Hematopoietic multipotent progenitor cell treated with erythropoietin and hydrocortisone succinate and interleukin-3 and kit ligand, for 15 days (in vitro differentiated cells): ENCODE results near the gene NEMP1.
"Not testable (repeated sequence)": the region's sequence is repeated elsewhere in the genome, so short reads cannot be mapped to it uniquely, and the experiment has no call there.

ENCODE experiments used
- DNase-seq: peaks from one replicate; pipeline ENCODE4 v3.0.0-alpha.2; 2015; ENCODE audit warnings: low spot score

NEMP1 gene, protein sequence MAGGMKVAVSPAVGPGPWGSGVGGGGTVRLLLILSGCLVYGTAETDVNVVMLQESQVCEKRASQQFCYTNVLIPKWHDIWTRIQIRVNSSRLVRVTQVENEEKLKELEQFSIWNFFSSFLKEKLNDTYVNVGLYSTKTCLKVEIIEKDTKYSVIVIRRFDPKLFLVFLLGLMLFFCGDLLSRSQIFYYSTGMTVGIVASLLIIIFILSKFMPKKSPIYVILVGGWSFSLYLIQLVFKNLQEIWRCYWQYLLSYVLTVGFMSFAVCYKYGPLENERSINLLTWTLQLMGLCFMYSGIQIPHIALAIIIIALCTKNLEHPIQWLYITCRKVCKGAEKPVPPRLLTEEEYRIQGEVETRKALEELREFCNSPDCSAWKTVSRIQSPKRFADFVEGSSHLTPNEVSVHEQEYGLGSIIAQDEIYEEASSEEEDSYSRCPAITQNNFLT

DNA sequence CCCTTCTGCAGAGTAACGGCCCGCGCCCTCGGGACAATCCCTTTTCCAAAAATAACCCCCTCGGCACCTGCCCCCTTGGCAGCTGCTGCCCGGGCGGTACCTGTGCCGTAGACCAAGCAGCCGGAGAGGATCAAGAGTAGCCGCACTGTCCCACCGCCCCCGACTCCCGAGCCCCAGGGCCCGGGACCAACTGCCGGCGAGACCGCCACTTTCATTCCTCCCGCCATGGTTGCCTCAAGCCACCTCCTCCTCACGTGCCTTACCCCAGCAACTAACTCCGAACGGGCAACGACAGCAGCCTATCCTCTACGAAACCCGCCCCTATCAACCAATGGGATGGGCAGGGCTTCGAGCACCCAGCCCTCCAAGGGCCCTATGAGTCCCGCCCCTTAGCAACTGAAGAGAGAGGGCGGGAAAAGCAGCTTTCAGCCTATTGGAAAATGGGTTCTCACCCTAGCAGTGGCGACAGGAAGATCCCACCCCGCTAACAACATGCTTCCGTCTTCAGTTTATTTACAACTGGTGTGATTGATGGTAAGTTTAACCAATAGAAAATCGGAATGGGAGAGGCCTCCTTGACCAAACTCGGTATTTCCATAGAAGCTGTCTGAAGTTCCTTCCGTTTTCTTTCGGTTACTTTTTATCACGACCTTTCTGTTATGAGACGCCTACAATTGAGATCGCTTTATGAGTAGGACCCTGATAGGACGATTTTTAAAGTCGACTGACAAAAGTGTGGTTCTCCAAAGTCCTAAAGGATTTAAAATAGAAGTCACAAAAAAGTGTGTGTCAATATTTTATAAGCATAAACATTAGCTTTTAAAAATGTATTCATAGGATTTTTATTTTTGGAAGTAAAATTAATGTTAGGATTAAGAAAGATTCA, at the start of gene NEMP1:
Gene NEMP1 (minus strand): TSS at position 273 of the 886 bp plus-strand sequence. CDS start 46 bp downstream, at position 227.
- peak; percentile 100 for DNase-seq

DNA sequence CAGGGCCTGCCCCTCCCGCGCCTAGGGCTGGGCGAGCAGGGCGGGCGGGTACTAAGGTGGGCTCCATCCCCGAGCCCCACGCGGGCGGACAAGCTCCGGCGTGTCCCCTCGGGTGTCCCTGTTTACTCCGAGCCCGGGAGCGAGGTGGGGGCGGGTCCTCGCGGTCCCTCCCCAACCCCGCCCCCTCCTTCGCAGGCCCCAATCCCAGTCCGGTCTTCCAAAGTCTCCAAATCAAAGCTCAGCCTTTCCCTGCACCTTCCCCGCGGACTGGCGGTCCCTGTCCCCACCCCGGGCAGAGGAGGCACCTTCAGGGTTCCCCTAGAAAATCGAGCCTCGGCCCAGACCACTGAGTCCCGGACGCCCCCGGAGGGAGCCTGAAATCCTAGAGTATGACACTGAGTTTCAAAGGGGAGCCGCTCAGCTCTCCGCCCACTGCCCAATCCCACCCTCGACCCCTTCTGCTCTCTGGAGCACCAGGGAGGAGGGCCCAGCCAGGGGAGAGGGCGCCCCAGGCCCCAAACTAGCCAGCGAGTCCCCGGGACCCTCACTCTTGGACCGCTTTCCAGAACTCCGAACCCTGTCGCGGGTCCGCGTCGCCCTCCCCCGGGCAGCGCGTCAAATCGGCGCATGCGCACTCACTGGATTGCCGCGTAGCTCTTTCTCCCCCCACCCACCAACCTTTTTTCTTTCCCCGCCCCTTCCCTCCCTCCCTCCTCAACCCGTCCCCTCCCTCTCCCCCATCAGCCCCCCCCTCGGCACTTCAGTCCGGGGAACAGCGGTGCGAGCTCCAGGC, 49.3 kb upstream of the NEMP1 start, which contains the start of gene LRP1:
Gene LRP1 (plus strand): TSS at position 758 of the 793 bp plus-strand sequence. CDS start 482 bp downstream, outside the sequence.
- peak; percentile 51 for DNase-seq

GRCh38 chr12:57127101-57127725, 48.6 kb upstream of the NEMP1 start:
- DNase-seq = peak; percentile 70

GRCh38 chr12:57126561-57126960, 48.0 kb upstream of the NEMP1 start:
- DNase-seq = peak; percentile 51

- DNase-seq = no peak
Measured at GRCh38 chr12:57126061-57126460, 47.5 kb upstream of the NEMP1 start.

DNA sequence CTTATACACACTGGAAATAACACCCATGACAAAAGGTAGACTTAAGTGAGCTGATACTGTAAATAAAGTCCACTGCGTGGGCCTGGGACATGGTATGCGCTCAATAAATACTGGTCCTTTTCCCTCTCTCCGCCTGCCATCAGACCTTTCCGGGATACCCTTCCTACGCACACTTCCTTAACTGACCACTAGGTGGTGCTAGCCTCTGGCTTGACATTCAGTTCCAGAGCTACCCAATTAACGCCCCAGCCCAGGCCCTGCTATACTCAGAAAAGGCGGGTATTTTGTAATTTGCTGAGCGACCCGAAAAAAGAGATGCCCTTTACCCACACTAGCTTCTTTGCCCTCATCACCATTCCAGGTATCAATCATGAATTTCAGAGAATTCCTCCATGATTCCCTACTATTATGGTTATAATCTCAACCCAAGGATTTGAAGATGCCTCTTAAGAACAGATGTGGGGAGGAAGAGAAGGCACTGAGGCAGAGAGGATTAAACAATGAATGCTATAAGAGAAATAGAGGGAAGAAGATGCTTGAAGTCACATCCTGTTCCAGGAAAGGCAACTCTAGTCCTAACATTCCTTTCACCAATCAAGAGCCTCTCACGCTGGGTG, 45.8 kb upstream of the NEMP1 start:
- peak; percentile 87 for DNase-seq

DNA sequence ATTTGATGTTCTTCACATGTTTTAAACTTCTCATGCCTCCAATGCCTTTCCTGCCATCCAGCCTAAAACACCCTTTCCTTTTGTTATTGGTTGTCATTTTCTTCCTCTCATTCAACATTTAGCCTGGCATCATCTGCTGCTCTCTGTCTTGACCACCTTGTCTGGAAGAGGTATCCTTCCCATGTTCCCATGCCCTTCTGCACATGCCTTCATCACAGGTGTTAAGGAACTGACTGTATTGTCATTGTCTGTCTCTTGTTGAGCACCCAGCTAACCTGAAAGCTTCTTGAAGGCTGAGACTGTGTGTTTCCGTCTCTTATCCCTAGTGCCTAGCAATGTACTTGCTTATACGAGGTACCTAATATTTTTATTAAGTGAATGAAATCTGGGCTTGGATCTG, 45.2 kb upstream of the NEMP1 start:
- DNase-seq = no peak

GRCh38 chr12:57120718-57121117, 42.1 kb upstream of the NEMP1 start:
- not testable (repeated sequence) for DNase-seq

- no peak for DNase-seq
Measured at GRCh38 chr12:57119294-57120085, 40.9 kb upstream of the NEMP1 start.

GRCh38 chr12:57118711-57119271, 40.2 kb upstream of the NEMP1 start:
- DNase-seq = no peak

- DNase-seq = no peak
Measured at GRCh38 chr12:57116580-57117281, 38.1 kb upstream of the NEMP1 start.

DNA sequence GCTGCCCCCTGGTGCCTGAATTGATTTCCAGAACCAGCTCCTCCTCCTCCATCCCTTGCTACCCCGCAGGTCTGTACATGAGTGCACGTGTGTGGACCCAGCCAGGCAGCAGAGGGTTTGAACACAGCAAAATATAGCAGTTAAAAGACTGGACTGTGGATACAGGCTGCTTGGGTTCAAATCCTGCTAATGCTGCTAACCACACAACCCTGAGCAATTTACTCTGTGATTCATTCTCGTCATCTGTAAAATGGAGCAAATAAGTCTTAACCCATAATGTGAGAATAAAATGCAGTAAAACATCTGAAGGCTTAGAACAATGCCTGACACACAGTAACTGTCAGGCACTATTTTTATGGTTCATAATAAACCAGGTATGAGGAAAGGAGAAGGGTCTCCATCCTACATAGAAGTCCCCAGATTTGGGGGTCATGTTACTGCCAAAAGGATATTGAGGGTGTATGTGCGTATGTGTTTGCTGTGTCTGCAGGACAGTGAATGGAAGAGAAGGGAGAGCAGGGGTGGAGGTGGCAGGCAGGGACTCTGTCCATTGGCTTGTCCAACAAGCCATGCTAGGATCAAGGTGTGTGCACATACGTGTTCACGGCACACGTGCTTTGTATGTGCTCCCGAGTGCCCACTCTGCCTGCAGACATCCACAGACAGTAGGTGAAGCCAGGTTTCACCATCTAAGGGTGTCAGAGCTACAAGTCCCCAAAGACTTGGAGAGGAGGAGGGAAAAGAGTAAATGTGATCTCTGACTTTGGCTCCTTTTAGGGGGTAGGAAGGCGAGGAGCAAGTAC, 34.1 kb upstream of the NEMP1 start:
- no peak for DNase-seq

- peak; percentile 81 for DNase-seq
Measured at GRCh38 chr12:57111031-57111734, 32.6 kb upstream of the NEMP1 start, which contains the start of gene STAT6. STAT6 (minus strand) TSS chr12:57111362; CDS start chr12:57108278, 3,084 bp downstream.

- peak; percentile 67 for DNase-seq
Measured at GRCh38 chr12:57110104-57111030, 31.8 kb upstream of the NEMP1 start.

GRCh38 chr12:57109207-57110103, 30.9 kb upstream of the NEMP1 start:
- no peak for DNase-seq
